Osteoblast (primary cell): ENCODE results near the gene TBC1D8. TPM values are rescaled to one million over a fixed set of nuclear protein-coding genes. Genes with fewer than 3 reads are reported as not detected.

Experiments
- DNase-seq: peaks from one replicate; pipeline ENCODE4 v3.0.0; 2011; ENCODE audit warnings: low spot score, mixed read lengths; ENCODE audit not compliant: insufficient read length; ENCODE audit errors: missing footprints
- H2AFZ ChIP-seq: 2 replicates; pipeline ENCODE4 v1.6.0; 2011; ENCODE audit warnings: mild to moderate bottlenecking, low read length
- H3K27ac ChIP-seq: 2 replicates; pipeline ENCODE4 v1.5.1; 2011; ENCODE audit warnings: mild to moderate bottlenecking, low read depth, low read length, moderate library complexity
- H3K27me3 ChIP-seq: 2 replicates; pipeline ENCODE4 v1.6.0; 2012; ENCODE audit warnings: mild to moderate bottlenecking, control low read depth, inconsistent platforms, low read length, moderate library complexity; ENCODE audit not compliant: insufficient read depth
- H3K36me3 ChIP-seq: 2 replicates; pipeline ENCODE4 v1.5.1; 2011; ENCODE audit warnings: mild to moderate bottlenecking, low read length, control low read depth, moderate library complexity; ENCODE audit not compliant: insufficient read depth
- H3K4me1 ChIP-seq: 2 replicates; pipeline ENCODE4 v1.5.1; 2011; ENCODE audit warnings: mild to moderate bottlenecking, low read length, control low read depth, moderate library complexity; ENCODE audit not compliant: insufficient read depth
- H3K4me2 ChIP-seq: 2 replicates; pipeline ENCODE4 v1.6.0; 2011; ENCODE audit warnings: mild to moderate bottlenecking, low read length; ENCODE audit not compliant: insufficient read depth
- H3K4me3 ChIP-seq: fragments of 200-600 bp; sonication (generic); 3 replicates; pipeline ENCODE4 v1.5.1; 2012; ENCODE audit warnings: mild to moderate bottlenecking, low read length, inconsistent platforms; ENCODE audit not compliant: insufficient read depth
- H3K79me2 ChIP-seq: 2 replicates; pipeline ENCODE4 v1.6.0; 2012; ENCODE audit warnings: mild to moderate bottlenecking, low read length, control low read depth, inconsistent platforms; ENCODE audit not compliant: insufficient read depth
- H3K9me3 ChIP-seq: 2 replicates; pipeline ENCODE4 v1.5.1; 2011; ENCODE audit warnings: low read depth, low read length, control low read depth
- H4K20me1 ChIP-seq: 2 replicates; pipeline ENCODE4 v1.6.0; 2012; ENCODE audit warnings: mild to moderate bottlenecking, low read length, control low read depth; ENCODE audit not compliant: insufficient read depth
- CTCF ChIP-seq: IDR thresholded peaks from 2 replicates; pipeline ENCODE4 v1.5.1; 2011; ENCODE audit warnings: mild to moderate bottlenecking, low read depth, low read length, moderate library complexity; ENCODE audit errors: extremely low read depth
- total RNA-seq: library from RNA; depleted of rRNA; stranded (reverse); fragments of >200 nt; gene quantifications from 2 replicates; pipeline ENCODE4 v1.2.3, GENCODE V29; 2012

TBC1D8 gene
- total RNA-seq, 1 donor, result 13.4 TPM

GRCh38 chr2:100964681-100965169 is 186.5 kb downstream of the TBC1D8 start:
- no peak for TF ChIP-seq CTCF
- peaks cover 5% of the 10 kb centered on the region for H3K27me3 ChIP-seq
- no peak for DNase-seq
- H3K9me3 ChIP-seq, result no peaks in the 10 kb centered on the region
- H4K20me1 ChIP-seq, result no peaks in the 10 kb centered on the region
- H3K4me1 ChIP-seq, result peaks cover under 1% of the 10 kb centered on the region
- H3K36me3 ChIP-seq, result no peaks in the 10 kb centered on the region
- no peak overlapping the region for H3K4me3 ChIP-seq
- no peak overlapping the region for H3K4me2 ChIP-seq
- no peak overlapping the region for H3K27ac ChIP-seq
- no peaks in the 10 kb centered on the region for H3K79me2 ChIP-seq
- H2AFZ ChIP-seq, result no peak overlapping the region

GRCh38 chr2:100964222-100964621 is 187.0 kb downstream of the TBC1D8 start:
- Histone ChIP-seq H3K9me3 (no peaks in the 10 kb centered on the region), H3K4me1 (peaks cover 6% of the 10 kb centered on the region), H3K27me3 (peaks cover 5% of the 10 kb centered on the region), H2AFZ (no peak overlapping the region), H3K36me3 (no peaks in the 10 kb centered on the region), H3K27ac (no peak overlapping the region), H3K4me2 (no peak overlapping the region), H3K79me2 (no peaks in the 10 kb centered on the region), H4K20me1 (no peaks in the 10 kb centered on the region), H3K4me3 (no peak overlapping the region)
- no peak for TF ChIP-seq CTCF
- DNase-seq, result no peak

GRCh38 chr2:100963026-100963375 is 188.2 kb downstream of the TBC1D8 start:
- Histone ChIP-seq H3K27ac (no peak overlapping the region), H3K4me1 (peaks cover 17% of the 10 kb centered on the region)

More at GRCh38 chr2:100963026-100963375, 188.2 kb downstream of the TBC1D8 start:
- no peak overlapping the region for H3K4me3 ChIP-seq
- H2AFZ ChIP-seq, result no peak overlapping the region
- no peaks in the 10 kb centered on the region for H3K36me3 ChIP-seq
- TF ChIP-seq CTCF, result no peak
- no peak for DNase-seq
- H3K27me3 ChIP-seq, result peaks cover 5% of the 10 kb centered on the region
- no peaks in the 10 kb centered on the region for H4K20me1 ChIP-seq
- no peaks in the 10 kb centered on the region for H3K79me2 ChIP-seq
- H3K4me2 ChIP-seq, result no peak overlapping the region
- H3K9me3 ChIP-seq, result no peaks in the 10 kb centered on the region
